EL (cell line): ENCODE measurements around the gene FSTL4.

Experiments used
- DNase-seq: peaks from one replicate; pipeline ENCODE4 v3.0.0-alpha.2; 2016

The FSTL4 gene

GRCh38 chr5:133612249-133612860 is at the start of gene FSTL4:
FSTL4 (minus strand) TSS chr5:133612541.
- no peak for DNase-seq

GRCh38 chr5:133661389-133661788 is 49.0 kb upstream of the FSTL4 start:
- DNase-seq, result no peak

DNA sequence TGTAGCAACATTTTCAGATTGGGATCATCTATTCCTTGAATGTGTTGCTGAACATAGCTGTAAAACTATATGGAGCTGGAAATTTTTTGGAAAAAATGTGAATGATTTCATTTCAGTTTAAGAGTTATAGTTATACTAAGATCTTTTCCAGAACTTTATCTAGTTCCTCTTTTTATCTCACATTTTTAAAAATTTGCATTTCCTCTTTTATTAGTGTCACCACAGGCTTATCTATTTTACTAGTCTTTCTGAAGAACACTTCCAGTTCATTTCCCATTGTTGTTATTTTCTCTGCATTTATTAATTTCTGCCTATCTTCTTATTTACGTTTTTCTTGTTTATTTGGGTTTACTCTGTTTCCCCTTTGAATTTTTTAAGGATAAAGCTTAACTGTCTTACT is 46.0 kb upstream of the FSTL4 start:
- no peak for DNase-seq

- DNase-seq, result no peak
Measured at GRCh38 chr5:133657036-133657435, 44.7 kb upstream of the FSTL4 start.

GRCh38 chr5:133655966-133656365 is 43.6 kb upstream of the FSTL4 start:
- no peak for DNase-seq

- no peak for DNase-seq
Measured at GRCh38 chr5:133653760-133654049, 41.4 kb upstream of the FSTL4 start.

DNA sequence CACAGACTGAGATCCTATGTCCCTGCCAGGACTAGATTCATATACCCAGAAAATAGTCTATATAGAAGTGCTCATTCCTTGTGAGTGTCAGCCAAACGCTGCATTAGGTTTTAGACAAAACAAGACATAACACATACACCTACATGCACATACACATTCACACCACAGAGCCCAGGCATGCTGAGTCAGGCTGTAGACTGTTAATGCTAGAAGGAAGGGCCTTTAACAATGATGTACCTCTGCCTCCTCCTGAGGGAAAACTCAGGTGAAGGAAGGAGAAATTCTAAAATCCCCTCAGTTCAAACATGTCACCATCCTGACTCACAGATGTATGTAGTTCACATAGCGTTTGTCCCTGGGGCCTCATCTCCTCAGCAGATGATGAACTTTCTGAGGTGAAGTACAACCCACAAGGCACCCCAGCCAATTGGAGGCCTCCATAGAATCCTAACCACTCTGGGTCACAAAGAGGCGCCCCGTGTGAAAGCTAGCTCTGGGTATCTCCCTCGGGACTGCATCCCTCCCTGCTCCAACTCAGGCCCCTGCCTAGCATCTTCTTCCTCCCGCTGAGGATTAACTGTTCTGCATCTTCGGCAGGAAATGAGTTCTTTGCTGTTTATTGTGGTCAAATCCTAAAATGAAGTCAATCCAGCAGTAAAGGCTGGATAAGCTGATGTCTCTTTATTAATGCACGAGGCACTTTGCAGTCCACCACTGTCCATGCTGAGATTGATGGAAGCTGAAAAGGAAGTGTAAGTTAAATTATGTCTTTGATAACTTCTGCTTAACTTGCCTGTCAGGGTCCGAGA is 40.8 kb upstream of the FSTL4 start:
- no peak for DNase-seq

DNA sequence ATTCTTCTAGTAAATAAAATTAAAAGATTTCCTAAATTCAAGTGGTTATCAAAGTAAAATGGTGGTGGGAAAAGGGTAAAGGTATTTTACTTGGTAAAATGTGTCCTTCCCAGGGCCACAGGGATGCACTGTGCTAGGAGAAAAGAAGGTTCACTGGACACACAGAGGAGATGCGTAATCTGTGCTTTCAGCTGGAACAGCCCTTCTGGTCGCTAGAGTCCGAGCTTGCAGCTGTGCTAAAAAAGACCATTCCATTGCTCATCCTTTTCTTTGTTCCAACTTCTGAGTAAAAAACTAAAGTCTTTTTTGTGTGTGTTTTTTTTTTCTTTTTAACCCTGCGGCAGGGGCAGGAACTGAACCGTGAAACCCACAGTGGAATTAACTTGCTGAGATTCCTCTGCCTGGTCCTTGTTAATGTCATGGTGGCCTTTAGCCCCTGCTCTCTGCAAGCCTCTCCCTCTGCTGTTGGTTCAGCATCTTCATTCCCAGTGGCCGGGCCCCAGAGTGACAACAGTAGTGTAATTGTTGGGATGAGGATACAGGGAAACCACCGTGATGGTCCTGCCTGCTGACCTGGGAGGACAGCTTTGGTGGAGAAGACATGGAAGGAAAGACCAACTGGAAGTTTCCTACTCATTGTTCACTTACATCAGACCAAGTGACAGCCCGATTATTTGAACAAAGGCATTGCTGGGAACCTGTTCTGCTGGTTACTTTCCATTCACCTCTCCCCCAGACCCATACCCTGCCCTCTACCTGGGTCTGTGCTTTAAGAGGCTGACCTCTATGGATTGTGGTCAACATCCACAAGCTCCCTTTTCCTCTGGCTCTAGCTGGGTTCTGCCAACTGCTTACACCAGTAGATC is 31.9 kb upstream of the FSTL4 start:
- no peak for DNase-seq

- no peak for DNase-seq
Measured at GRCh38 chr5:133643365-133643764, 31.0 kb upstream of the FSTL4 start.

GRCh38 chr5:133642153-133642722 is 29.9 kb upstream of the FSTL4 start:
- no peak for DNase-seq

GRCh38 chr5:133641683-133642082 is 29.3 kb upstream of the FSTL4 start:
- no peak for DNase-seq

DNA sequence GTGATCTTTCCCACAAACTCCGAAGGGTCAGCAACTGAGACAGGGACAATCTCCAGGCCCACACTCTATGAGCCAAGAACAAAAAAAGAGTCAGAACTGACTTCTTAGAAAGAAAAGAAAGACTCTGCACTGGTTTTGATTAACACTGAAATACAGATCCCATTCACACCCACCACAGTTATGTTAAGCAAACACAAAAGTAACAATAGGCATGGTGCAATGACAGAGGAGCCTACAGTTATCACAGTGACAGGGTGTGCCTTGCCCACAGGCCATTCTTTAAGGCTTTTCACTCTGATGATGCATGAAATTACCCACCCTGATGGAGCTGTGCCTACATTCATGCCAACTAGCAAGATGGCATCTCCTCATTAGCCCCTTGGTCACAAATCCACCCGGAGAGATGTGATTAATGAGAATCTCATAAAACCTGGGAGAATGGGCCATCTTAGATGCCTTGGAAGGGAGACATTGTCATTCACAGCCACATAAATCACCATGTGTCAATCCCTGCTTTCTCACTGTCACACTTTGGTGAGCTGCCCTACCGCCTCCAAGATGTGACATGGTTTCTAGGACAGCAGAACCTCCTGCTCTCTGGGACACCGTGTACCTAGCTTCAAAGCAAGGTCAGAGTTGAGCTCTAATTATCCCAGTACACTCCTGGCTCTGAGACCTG is 27.6 kb upstream of the FSTL4 start:
- DNase-seq, result no peak

- no peak for DNase-seq
Measured at GRCh38 chr5:133638436-133638835, 26.1 kb upstream of the FSTL4 start.

- DNase-seq, result no peak
Measured at GRCh38 chr5:133637206-133637605, 24.9 kb upstream of the FSTL4 start.

GRCh38 chr5:133635051-133635450 is 22.7 kb upstream of the FSTL4 start:
- peak; percentile 56 for DNase-seq

DNA sequence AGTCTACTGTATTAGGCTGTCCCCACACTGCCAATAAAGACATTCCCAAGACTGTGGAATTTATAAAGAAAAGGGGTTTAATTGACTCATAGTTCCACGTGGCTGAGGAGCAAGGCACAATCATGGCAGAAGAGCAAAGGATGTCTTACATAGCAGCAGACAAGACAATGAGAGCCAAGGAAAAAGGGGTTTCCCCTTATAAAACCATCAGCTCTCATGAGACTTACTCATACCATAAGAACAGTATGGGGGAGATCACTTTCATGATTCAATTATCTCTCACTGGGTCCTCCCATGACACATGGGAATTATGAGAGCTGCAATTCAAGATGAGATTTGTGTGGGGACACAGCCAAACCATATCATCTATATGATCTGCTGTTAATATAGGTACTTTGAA is 14.8 kb upstream of the FSTL4 start:
- no peak for DNase-seq

- DNase-seq, result no peak
Measured at GRCh38 chr5:133624316-133624715, 12.0 kb upstream of the FSTL4 start.

DNA sequence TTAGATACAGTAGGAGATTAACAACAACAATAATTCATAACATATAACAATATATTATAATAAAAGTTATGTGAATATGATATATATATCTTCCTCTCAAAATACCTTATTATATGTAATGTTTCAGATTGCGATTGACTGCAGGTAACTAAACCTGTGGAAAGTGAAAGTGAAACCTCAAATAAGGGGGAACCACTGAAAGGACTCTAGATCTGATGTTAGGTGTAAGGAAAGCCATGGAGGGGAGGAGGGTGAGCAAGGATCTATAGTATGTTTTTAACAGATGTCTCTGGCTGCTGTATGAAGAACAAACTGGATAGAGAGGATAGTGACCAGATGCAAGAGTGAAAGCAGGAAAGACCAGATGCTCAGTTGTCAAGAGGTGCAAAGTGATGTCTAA is 5.8 kb upstream of the FSTL4 start:
- no peak for DNase-seq

- DNase-seq, result no peak
Measured at GRCh38 chr5:133613743-133614142, 1.4 kb upstream of the FSTL4 start.

GRCh38 chr5:133613184-133613583 is 843 bp upstream of the FSTL4 start:
- no peak for DNase-seq

DNA sequence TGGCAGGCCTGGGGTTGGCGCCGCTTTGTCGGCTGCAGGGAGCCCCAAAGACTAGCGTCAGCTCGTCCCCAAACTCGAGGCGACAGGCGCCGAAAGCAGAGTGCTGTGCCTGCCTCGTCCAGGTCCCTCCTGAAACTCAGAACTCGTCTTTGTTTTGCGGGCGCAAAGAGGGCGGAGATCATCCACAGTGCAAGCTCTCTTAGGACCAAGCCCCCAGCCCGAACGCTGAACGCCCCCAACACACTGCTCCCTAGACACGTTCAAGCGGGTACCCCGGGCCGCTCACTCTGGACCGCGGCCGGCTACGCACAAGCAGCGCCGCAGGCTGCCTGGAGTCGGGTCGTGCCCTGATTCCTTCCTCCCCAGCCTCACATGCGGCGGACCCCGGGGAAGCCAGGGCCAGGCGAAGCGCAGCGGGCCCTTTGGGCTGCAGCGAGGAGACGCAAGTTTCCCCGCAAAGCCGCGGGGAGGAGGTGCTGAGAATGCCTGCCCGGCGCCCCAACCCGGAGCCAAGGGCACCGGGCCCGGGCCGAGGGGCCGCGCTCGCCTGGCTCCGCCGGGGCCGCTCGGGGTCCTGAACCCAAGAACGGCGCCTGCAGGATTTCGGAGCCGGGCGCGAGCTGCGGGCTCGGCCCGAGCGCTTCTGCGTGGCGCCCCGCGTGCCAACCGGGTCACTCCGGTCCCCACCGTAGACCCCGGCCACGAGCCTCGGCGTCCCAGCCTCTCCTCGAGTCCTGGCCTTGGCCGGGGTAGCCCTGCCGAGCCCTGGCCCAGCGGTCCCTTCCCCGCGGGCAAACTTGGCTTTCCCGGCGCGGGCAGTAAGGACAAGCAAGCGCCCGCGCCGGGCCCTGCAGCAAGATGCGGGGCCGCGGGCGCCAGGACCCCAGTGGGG is 738 bp downstream of the FSTL4 start:
- no peak for DNase-seq
